ENCODE data around the gene ALLC.

DNA sequence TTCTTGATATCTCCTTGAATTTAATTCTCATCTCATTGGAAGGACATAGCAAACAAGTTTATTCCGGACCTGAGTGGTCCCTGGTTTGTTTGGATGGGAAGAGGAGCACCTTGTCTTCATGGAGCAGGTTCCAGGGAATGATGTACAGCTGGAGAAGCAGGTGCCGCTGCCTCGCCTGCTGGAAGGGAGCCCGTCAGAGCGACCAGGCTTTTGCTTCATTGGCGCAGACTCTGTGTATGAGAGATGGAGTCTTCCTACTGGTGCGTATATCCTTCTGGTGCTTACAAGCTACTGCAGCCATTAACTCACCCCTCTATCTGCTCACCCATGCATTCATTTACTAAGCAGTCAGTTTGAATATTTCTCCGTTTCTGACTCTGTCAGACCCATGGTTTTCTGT, 11.6 kb upstream of the ALLC start:
- TF ChIP-seq EZH2phosphoT487 (IDR thresholded peaks at IDR 0.05; ENCODE audit: insufficient read depth, low read depth): no peak
- no peak for TF ChIP-seq EZH2 (IDR thresholded peaks at IDR 0.05; ENCODE audit: insufficient read depth, poor library complexity, severe bottlenecking)
